Measurements from ENCODE around the gene WDFY2.

WDFY2 gene

DNA sequence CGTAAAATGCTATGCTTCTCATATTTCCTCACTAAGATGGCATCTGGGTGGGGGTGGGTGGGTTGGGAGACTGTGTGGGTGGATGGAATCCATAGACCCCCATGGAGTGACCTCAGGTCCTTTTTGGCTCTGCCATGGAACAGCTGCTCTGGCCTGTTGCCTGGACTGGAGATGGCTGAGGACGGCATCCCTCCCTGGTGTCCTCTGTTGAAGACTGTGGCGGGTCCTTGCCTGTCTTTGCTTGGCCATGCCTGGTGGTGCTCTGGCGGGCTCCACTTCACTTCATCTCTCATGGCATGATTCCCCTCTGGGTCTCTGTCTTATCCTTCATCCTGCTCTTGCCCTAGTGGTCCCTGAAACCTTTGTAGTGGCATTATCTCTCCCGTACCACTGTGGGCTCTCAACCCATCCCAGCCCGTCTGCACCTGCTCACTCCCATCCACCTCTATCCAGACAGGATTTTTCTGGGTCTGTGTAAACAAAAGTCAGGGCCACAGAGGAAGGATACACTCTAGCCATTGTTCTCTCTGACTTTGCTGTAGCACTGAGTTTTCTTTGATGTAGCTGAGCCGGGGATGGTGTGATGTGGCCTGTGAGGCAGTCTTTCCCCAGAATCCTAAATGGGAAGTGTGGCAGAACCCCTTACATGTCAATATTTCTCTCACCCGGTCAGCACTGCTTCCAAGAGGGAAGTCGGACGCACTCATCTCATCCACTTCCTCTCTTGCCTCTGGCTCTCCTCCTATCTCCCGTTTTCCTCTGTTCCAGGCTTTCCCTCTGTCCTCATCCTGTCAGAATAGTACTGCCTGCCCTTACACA is 36.1 kb downstream of the WDFY2 start:
- DNase-seq (ENCODE audit: low read depth), result no peak
- no peak overlapping the region for H3K4me3 ChIP-seq (ENCODE audit: low read depth, low read length)
- TF ChIP-seq MYC (IDR thresholded peaks at IDR 0.05; ENCODE audit: low read depth, low read length) (no peak), CTCF (IDR thresholded peaks at IDR 0.05; ENCODE audit: low read depth, low read length) (no peak), POLR2A (IDR thresholded peaks at IDR 0.05; ENCODE audit: extremely low read depth, insufficient read length) (no peak)
- TF ChIP-seq, protein P1, sequence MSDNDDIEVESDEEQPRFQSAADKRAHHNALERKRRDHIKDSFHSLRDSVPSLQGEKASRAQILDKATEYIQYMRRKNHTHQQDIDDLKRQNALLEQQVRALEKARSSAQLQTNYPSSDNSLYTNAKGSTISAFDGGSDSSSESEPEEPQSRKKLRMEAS (IDR thresholded peaks at IDR 0.05; ENCODE audit: low read depth, low read length), result no peak

GRCh38 chr13:51621602-51622001 is 37.3 kb downstream of the WDFY2 start:
- DNase-seq (ENCODE audit: low read depth), result no peak
- H3K4me3 ChIP-seq (ENCODE audit: low read depth, low read length), result no peak overlapping the region
- TF ChIP-seq CTCF (IDR thresholded peaks at IDR 0.05; ENCODE audit: low read depth, low read length) (no peak), POLR2A (IDR thresholded peaks at IDR 0.05; ENCODE audit: extremely low read depth, insufficient read length) (no peak), MYC (IDR thresholded peaks at IDR 0.05; ENCODE audit: low read depth, low read length) (no peak)
- TF ChIP-seq, protein P1 (IDR thresholded peaks at IDR 0.05; ENCODE audit: low read depth, low read length), result no peak

- H3K4me3 ChIP-seq (ENCODE audit: low read depth, low read length), result no peak overlapping the region
- no peak for TF ChIP-seq POLR2A (IDR thresholded peaks at IDR 0.05; ENCODE audit: extremely low read depth, insufficient read length)
- TF ChIP-seq MYC (IDR thresholded peaks at IDR 0.05; ENCODE audit: low read depth, low read length), result no peak
- no peak for TF ChIP-seq CTCF (IDR thresholded peaks at IDR 0.05; ENCODE audit: low read depth, low read length)
- TF ChIP-seq, protein P1 (IDR thresholded peaks at IDR 0.05; ENCODE audit: low read depth, low read length), result peak; percentile 65
- DNase-seq (ENCODE audit: low read depth), result peak; percentile 18
Observed at GRCh38 chr13:51623473-51623872, 39.2 kb downstream of the WDFY2 start.

GRCh38 chr13:51624207-51624606 is 39.9 kb downstream of the WDFY2 start:
- no peak for TF ChIP-seq MYC (IDR thresholded peaks at IDR 0.05; ENCODE audit: low read depth, low read length)
- no peak for TF ChIP-seq POLR2A (IDR thresholded peaks at IDR 0.05; ENCODE audit: extremely low read depth, insufficient read length)
- TF ChIP-seq, protein P1 (IDR thresholded peaks at IDR 0.05; ENCODE audit: low read depth, low read length), result no peak
- TF ChIP-seq CTCF (IDR thresholded peaks at IDR 0.05; ENCODE audit: low read depth, low read length), result no peak
- DNase-seq (ENCODE audit: low read depth), result no peak
- H3K4me3 ChIP-seq (ENCODE audit: low read depth, low read length), result no peak overlapping the region

- TF ChIP-seq, protein P1 (IDR thresholded peaks at IDR 0.05; ENCODE audit: low read depth, low read length), result no peak
- DNase-seq (ENCODE audit: low read depth), result peak; percentile 20
Observed at GRCh38 chr13:51624695-51625345, 40.6 kb downstream of the WDFY2 start.

More at GRCh38 chr13:51624695-51625345, 40.6 kb downstream of the WDFY2 start:
- H3K4me3 ChIP-seq (ENCODE audit: low read depth, low read length), result no peak overlapping the region

Measured in NB4 (cell line).